Loucy (cell line): ENCODE measurements around the gene MINDY4B.
"Not testable (repeated sequence)": the region's sequence is repeated elsewhere in the genome, so short reads cannot be mapped to it uniquely, and the experiment has no call there.

Experiments used
- H2AFZ ChIP-seq: fragments of 200-600 bp; sonication (generic); 2 replicates; pipeline ENCODE4 v1.6.0; 2016; ENCODE audit warnings: antibody characterized with exemption, mild to moderate bottlenecking, low read length, moderate library complexity
- H3F3A ChIP-seq: fragments of 200-600 bp; 2 replicates; pipeline ENCODE4 v1.6.0; 2016; ENCODE audit warnings: antibody characterized with exemption, low read depth, mild to moderate bottlenecking
- H3K27me3 ChIP-seq: fragments of 200-600 bp; sonication (generic); 2 replicates; pipeline ENCODE4 v1.6.1; 2014; ENCODE audit warnings: low read length, mild to moderate bottlenecking; ENCODE audit not compliant: insufficient read depth, poor library complexity, severe bottlenecking
- H3K36me3 ChIP-seq: fragments of 200-600 bp; sonication (generic); 2 replicates; pipeline ENCODE4 v1.6.1; 2016; ENCODE audit warnings: low read length; ENCODE audit not compliant: insufficient read depth
- H3K4me1 ChIP-seq: fragments of 200-600 bp; sonication (generic); 2 replicates; pipeline ENCODE4 v1.5.1; 2014; ENCODE audit warnings: low read length, mild to moderate bottlenecking; ENCODE audit not compliant: insufficient read depth, poor library complexity, severe bottlenecking
- H3K4me2 ChIP-seq: fragments of 200-600 bp; sonication (generic); 2 replicates; pipeline ENCODE4 v1.6.0; 2014; ENCODE audit warnings: antibody characterized with exemption, low read length, low read depth, mild to moderate bottlenecking; ENCODE audit not compliant: poor library complexity, severe bottlenecking
- H3K4me3 ChIP-seq: fragments of 200-600 bp; sonication (generic); 2 replicates; pipeline ENCODE4 v1.5.1; 2014; ENCODE audit warnings: low read length, mild to moderate bottlenecking, mixed read lengths; ENCODE audit not compliant: poor library complexity, severe bottlenecking
- H3K79me2 ChIP-seq: fragments of 200-600 bp; sonication (generic); 2 replicates; pipeline ENCODE4 v1.6.1; 2014; ENCODE audit warnings: low read length; ENCODE audit not compliant: insufficient read depth
- H3K9ac ChIP-seq: fragments of 200-600 bp; sonication (generic); 2 replicates; pipeline ENCODE4 v1.6.0; 2014; ENCODE audit warnings: mild to moderate bottlenecking, low read depth, low read length, moderate library complexity; ENCODE audit not compliant: poor library complexity, severe bottlenecking
- H3K9me2 ChIP-seq: fragments of 200-600 bp; sonication (generic); replicated peaks from 2 replicates; pipeline ENCODE4 v1.6.1; 2016; ENCODE audit warnings: low read depth, low read length, mixed read lengths
- H3K9me3 ChIP-seq: fragments of 200-600 bp; sonication (generic); 2 replicates; pipeline ENCODE4 v1.6.1; 2014; ENCODE audit warnings: mild to moderate bottlenecking, antibody characterized with exemption, low read length, low read depth; ENCODE audit not compliant: insufficient read depth
- H4K20me1 ChIP-seq: fragments of 200-600 bp; sonication (generic); 2 replicates; pipeline ENCODE4 v1.6.0; 2014; ENCODE audit warnings: antibody characterized with exemption, low read length, mild to moderate bottlenecking; ENCODE audit not compliant: insufficient read depth, poor library complexity, severe bottlenecking
- CTCF ChIP-seq: fragments of 200-600 bp; sonication (generic); conservative IDR thresholded peaks from 2 replicates; pipeline ENCODE4 v1.5.1; 2014; ENCODE audit warnings: mild to moderate bottlenecking, antibody characterized with exemption, low read length
- EZH2phosphoT487 ChIP-seq: fragments of 200-600 bp; IDR thresholded peaks from 2 replicates; pipeline ENCODE4 v1.6.1; 2018; ENCODE audit warnings: antibody characterized with exemption, mild to moderate bottlenecking, moderate library complexity, borderline replicate concordance

MINDY4B gene

GRCh38 chr3:150868282-150868681 lies 37.0 kb downstream of the MINDY4B start:
- no peaks in the 10 kb centered on the region for H3F3A ChIP-seq
- H3K79me2 ChIP-seq = no peaks in the 10 kb centered on the region
- no peaks in the 10 kb centered on the region for H3K36me3 ChIP-seq
- H3K9me2 ChIP-seq = no peaks in the 10 kb centered on the region
- no peaks in the 10 kb centered on the region for H4K20me1 ChIP-seq
- no peak overlapping the region for H3K9ac ChIP-seq
- H3K4me1 ChIP-seq = no peaks in the 10 kb centered on the region
- H3K9me3 ChIP-seq = no peaks in the 10 kb centered on the region
- no peak for TF ChIP-seq EZH2phosphoT487
- no peak for TF ChIP-seq CTCF
- H3K4me2 ChIP-seq = no peak overlapping the region
- H2AFZ ChIP-seq = no peak overlapping the region
- no peak overlapping the region for H3K4me3 ChIP-seq
- no peaks in the 10 kb centered on the region for H3K27me3 ChIP-seq

- H2AFZ ChIP-seq = no peak overlapping the region
- TF ChIP-seq EZH2phosphoT487 (no peak), CTCF (no peak)
- H3K4me2 ChIP-seq = no peak overlapping the region
- no peak overlapping the region for H3K4me3 ChIP-seq
- H3K79me2 ChIP-seq = no peaks in the 10 kb centered on the region
- no peaks in the 10 kb centered on the region for H3K4me1 ChIP-seq
- H3K9me3 ChIP-seq = no peaks in the 10 kb centered on the region
- no peaks in the 10 kb centered on the region for H3K27me3 ChIP-seq
- H3K36me3 ChIP-seq = no peaks in the 10 kb centered on the region
- no peaks in the 10 kb centered on the region for H3K9me2 ChIP-seq
- no peak overlapping the region for H3K9ac ChIP-seq
- H4K20me1 ChIP-seq = no peaks in the 10 kb centered on the region
- H3F3A ChIP-seq = no peaks in the 10 kb centered on the region
Measured at GRCh38 chr3:150867434-150867833, 37.8 kb downstream of the MINDY4B start.

- not testable (repeated sequence) for H3K4me1 ChIP-seq, H2AFZ ChIP-seq, H3K79me2 ChIP-seq, H3K9me3 ChIP-seq, H3K9ac ChIP-seq, H3K9me2 ChIP-seq, H4K20me1 ChIP-seq, H3K4me3 ChIP-seq, H3F3A ChIP-seq, H3K36me3 ChIP-seq, H3K27me3 ChIP-seq, H3K4me2 ChIP-seq
Measured at GRCh38 chr3:150863921-150864320, 41.3 kb downstream of the MINDY4B start.

GRCh38 chr3:150861851-150862250 lies 43.4 kb downstream of the MINDY4B start:
- H4K20me1 ChIP-seq = no peaks in the 10 kb centered on the region
- TF ChIP-seq CTCF = no peak
- no peak for TF ChIP-seq EZH2phosphoT487
- H3K79me2 ChIP-seq = no peaks in the 10 kb centered on the region
- no peaks in the 10 kb centered on the region for H3F3A ChIP-seq
- H2AFZ ChIP-seq = no peak overlapping the region
- no peaks in the 10 kb centered on the region for H3K9me2 ChIP-seq
- no peaks in the 10 kb centered on the region for H3K4me1 ChIP-seq
- no peak overlapping the region for H3K4me2 ChIP-seq
- no peaks in the 10 kb centered on the region for H3K9me3 ChIP-seq
- no peak overlapping the region for H3K9ac ChIP-seq
- no peak overlapping the region for H3K4me3 ChIP-seq
- H3K27me3 ChIP-seq = no peaks in the 10 kb centered on the region
- H3K36me3 ChIP-seq = no peaks in the 10 kb centered on the region

GRCh38 chr3:150857936-150858335 lies 47.3 kb downstream of the MINDY4B start:
- H3K9me3 ChIP-seq, H3K36me3 ChIP-seq, H3K4me3 ChIP-seq, H3K27me3 ChIP-seq, H2AFZ ChIP-seq, H4K20me1 ChIP-seq, H3K4me2 ChIP-seq, H3K4me1 ChIP-seq, H3K9me2 ChIP-seq, H3F3A ChIP-seq, H3K9ac ChIP-seq, H3K79me2 ChIP-seq: not testable (repeated sequence)
